Measurements from ENCODE around the gene SMIM34.

The SMIM34 gene

GRCh38 chr21:34372321-34372720 lies 51.4 kb downstream of the SMIM34 start:
- no peak for DNase-seq

DNA sequence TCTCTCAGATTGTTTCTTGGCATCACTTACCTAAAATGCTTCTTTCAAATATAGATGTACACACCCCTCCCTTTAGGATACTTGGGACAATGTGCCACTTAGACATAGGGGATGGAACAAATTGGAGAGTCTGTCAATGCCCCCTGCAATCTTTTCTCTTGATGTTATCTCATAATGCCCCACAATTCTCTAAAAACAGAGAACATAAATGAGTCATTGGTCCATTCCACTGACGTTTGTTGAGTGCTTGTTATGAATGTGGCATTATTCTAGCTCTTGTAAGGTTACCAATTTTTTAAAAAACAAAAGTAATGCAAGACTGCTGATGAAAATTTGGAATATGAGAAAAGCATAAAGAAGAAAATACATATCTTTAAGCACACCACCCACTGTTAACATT lies 54.0 kb downstream of the SMIM34 start:
- DNase-seq = no peak
